CD1c-positive myeloid dendritic cell (primary cell): ENCODE results near the gene KAZN.

Source experiments
- DNase-seq: peaks from one replicate; pipeline ENCODE4 v3.0.0-alpha.2; 2016; ENCODE audit errors: extremely low spot score

Gene KAZN

GRCh38 chr1:14742181-14742980 is 143.9 kb downstream of the KAZN start:
- peak; percentile 62 for DNase-seq

- DNase-seq = no peak
Measured at GRCh38 chr1:14743368-14743767, 144.9 kb downstream of the KAZN start.

- no peak for DNase-seq
Measured at GRCh38 chr1:14745001-14745720, 146.7 kb downstream of the KAZN start.

- no peak for DNase-seq
Measured at GRCh38 chr1:14745789-14746188, 147.3 kb downstream of the KAZN start.

- DNase-seq = no peak
Measured at GRCh38 chr1:14746393-14746792, 147.9 kb downstream of the KAZN start.

GRCh38 chr1:14748151-14748550 is 149.7 kb downstream of the KAZN start:
- DNase-seq = no peak

- DNase-seq = no peak
Measured at GRCh38 chr1:14748977-14749376, 150.5 kb downstream of the KAZN start.

- no peak for DNase-seq
Measured at GRCh38 chr1:14750490-14750889, 152.0 kb downstream of the KAZN start.

- DNase-seq = peak; percentile 50
Measured at GRCh38 chr1:14755518-14756252, 157.2 kb downstream of the KAZN start.

GRCh38 chr1:14756589-14757285 is 158.3 kb downstream of the KAZN start:
- DNase-seq = no peak

- no peak for DNase-seq
Measured at GRCh38 chr1:14757286-14757625, 158.8 kb downstream of the KAZN start.

GRCh38 chr1:14759042-14759818 is 160.7 kb downstream of the KAZN start:
- no peak for DNase-seq

- DNase-seq = no peak
Measured at GRCh38 chr1:14759843-14760242, 161.4 kb downstream of the KAZN start.

- DNase-seq = no peak
Measured at GRCh38 chr1:14760780-14761179, 162.3 kb downstream of the KAZN start.

GRCh38 chr1:14761291-14762153 is 163.0 kb downstream of the KAZN start:
- no peak for DNase-seq

GRCh38 chr1:14763977-14764376 is 165.5 kb downstream of the KAZN start:
- no peak for DNase-seq

GRCh38 chr1:14765773-14766172 is 167.3 kb downstream of the KAZN start:
- no peak for DNase-seq

GRCh38 chr1:14767075-14767474 is 168.6 kb downstream of the KAZN start:
- no peak for DNase-seq

- no peak for DNase-seq
Measured at GRCh38 chr1:14768582-14769304, 170.3 kb downstream of the KAZN start.
